Stimulated activated CD8-positive, alpha-beta memory T cell treated with anti-CD3 and anti-CD28 coated beads, Interleukin-15, amount 100 ng/mL, for 24 hours (primary cell): Measurements from ENCODE around the gene ADAMTS16.

ENCODE experiments used
- DNase-seq: peaks from one replicate; pipeline ENCODE4 v3.0.0-alpha.2; 2020; ENCODE audit warnings: low read depth

ADAMTS16 gene

DNA sequence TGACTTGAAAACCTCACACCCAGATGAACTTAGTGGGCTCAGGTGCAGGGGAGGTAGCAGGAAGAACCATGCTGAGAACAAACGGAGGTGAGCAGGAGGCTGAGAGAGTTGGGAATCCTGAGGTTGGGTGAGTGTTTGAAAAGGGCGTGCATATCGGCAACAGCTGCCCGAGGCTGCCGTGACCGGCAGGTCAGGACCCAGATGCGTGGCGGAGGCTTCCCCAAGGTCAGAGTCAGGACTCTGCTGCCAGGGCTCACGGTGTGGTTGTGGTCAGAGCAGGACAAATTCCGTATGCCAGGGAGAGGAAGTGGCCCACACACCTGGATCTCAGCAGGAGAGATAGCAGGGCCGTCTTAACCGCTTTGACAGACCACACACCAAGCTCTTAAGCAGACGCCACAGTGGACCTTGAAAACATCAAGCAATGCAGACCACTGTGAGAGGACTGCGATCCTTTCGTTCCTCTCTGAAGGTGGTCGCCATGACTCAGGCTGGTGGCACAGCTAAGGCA lies 43.1 kb downstream of the ADAMTS16 start:
- no peak for DNase-seq

DNA sequence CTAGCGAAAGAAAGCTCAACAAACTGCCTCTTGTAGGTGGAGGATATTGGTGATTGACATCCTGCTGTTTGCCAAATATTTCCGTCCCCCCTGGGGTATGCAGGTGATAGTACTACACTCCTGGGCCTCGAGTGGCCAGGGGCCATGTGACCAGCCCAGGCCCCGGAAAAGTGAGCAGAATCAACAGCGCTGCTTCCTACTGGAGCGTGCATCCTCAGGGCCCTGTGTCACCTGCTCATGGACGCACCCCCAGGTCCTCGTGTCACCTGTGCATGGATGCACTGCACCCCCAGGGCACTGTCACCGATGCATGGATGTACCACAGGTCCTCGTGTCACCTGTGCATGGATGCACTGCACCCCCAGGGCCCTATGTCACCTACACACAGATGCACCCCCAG lies 43.8 kb downstream of the ADAMTS16 start:
- DNase-seq: no peak

GRCh38 chr5:5188376-5189050 lies 48.4 kb downstream of the ADAMTS16 start:
- DNase-seq: no peak

DNA sequence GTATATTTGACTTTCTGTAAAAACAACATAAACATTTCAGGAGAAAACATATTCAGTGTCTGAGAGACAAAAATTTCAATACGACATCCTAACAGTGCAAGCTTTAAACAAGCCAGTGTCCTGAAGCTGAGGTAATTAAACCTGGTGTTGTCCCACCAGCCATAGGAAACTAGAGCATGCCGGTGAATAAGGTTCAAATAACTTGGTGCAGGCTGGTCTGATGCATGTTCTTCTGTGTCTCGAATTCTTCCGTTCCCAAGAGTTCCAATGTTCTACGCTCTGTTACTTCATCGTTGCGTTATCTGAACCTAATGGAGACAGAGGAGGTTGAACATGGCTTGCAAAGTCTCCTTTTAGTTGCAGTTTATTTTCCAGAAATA lies 48.9 kb downstream of the ADAMTS16 start:
- DNase-seq: no peak

GRCh38 chr5:5191906-5192305 lies 51.8 kb downstream of the ADAMTS16 start:
- DNase-seq: no peak

GRCh38 chr5:5192681-5193080 lies 52.6 kb downstream of the ADAMTS16 start:
- no peak for DNase-seq

GRCh38 chr5:5195128-5195918 lies 55.2 kb downstream of the ADAMTS16 start:
- DNase-seq: no peak

- DNase-seq: no peak
Observed at GRCh38 chr5:5198135-5198534, 58.0 kb downstream of the ADAMTS16 start.

DNA sequence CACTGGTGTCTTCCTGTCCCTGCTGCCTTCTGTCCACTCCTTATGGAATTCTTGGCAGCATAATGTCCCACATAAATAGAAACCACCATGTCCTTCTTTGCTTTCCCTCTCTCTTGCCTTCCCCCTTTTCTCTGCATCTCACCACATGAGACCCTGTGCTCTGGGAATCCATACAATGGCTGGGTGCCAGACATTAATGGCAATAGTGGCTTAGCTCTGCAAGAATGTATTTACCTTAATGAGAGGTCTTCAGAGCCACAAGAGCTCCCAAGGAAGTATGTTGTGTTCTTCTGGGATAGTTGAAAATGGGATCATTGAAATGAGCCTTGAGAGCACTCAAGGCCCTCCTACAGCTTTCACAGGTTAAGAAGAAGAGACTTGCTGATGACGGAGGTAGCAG lies 58.7 kb downstream of the ADAMTS16 start:
- no peak for DNase-seq

DNA sequence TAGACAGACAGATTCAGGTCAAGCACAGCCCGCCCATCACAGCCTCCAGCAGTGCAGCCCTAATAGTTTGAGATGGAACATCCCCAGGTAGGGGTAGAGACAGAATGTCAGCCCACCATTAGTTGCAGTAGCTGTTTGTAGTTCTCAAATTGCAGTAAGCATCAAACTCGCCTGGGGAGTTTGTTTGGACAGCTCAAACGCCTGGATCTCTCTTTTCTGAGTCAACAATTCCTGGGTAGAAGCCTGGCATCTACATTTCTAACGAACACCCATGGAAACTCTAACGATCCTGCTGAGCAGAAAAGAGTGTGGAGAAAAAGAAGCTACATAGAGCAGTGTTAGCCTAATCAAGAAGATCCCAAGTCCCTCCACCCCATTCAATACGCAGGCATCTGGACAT lies 59.4 kb downstream of the ADAMTS16 start:
- DNase-seq: no peak

DNA sequence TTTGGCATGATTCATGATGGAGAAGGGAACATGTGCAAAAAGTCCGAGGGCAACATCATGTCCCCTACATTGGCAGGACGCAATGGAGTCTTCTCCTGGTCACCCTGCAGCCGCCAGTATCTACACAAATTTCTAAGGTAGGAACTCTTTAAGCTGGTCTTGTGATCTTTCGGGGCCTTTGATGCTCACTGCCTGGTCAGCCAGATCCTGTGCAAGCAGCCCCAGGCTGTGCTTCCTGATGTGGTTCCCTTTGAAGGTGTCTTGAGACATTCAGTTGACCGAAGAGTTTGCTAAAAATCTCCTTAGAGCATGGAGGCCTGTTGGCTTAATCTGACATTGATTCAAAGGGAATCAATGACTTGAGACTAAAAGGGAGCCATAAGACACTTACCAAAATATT lies 60.0 kb downstream of the ADAMTS16 start:
- DNase-seq: no peak

DNA sequence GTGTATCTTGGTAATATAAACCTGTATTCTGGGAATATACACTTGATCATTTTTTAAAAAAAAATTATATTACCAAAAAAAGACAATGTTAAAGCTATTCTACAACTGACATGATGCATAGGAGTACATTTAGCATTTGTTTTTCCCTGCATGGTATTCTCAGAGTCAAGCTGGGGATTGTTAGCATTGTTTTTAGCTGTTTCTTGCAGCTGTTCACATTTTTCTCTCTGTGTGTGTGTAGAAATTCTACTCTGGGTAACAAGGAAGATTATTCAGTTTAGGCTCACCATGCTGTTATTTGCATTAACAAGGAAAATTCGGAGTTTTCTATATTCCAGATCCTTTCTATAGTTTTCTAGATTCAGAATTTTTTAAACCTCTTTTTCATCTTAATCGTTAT lies 62.2 kb downstream of the ADAMTS16 start:
- no peak for DNase-seq

DNA sequence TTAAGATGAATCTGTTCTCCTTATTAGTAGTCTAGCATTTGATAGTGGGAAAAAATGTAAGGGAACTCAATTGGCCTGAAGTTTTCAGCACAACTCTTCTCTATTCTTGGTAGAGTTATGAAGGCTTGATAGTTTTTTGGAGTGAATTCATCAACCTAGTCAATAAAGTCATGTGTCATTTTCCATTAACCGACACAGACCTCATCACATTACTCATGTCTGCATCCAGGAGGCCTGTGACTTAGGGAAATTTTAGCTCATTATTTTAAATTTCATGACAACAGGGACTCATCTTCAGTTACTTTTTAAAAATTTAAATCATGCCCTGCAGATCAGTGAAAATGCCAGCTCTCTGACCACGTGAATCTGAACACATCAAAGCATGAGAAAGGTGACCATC lies 63.3 kb downstream of the ADAMTS16 start:
- DNase-seq: no peak

DNA sequence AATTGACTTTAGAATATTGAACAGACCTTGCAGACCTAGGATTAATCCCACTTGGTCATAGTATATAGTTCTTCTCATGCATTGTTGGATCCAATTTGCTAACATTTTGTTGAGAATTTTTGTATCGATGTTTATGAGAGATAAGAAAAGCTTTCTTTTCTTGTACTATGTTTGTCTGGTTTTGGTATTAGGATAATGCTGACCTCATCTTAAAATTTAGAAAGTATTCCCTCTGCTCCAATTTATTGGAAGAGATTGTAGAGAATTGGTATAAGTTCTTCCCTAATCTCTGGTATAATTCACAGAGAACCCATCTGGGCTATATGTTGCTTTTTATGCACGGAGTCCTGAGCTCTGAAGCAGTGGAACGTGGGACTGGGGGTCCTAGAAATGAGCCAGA lies 67.7 kb downstream of the ADAMTS16 start:
- no peak for DNase-seq

- no peak for DNase-seq
Observed at GRCh38 chr5:5209089-5209488, 69.0 kb downstream of the ADAMTS16 start.

- DNase-seq: no peak
Observed at GRCh38 chr5:5209510-5210286, 69.6 kb downstream of the ADAMTS16 start.

DNA sequence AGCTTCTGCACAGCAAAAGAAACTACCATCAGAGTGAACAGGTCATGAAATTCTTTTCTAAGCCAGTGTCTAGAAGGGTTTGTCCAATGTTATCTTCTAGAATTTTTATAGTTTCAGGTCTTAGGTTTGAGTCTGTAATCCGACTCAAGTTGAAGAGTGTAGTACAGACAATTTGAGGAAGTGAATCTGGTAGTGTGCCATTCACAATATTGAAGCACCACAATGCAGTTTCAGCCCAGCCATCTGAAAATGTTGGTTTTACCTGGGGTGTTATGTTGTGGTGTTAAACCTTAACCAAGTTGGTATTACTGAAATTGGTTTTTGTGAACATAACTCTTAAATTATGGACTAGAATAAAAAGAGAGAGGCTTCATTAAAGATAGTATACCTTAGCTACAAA lies 77.2 kb downstream of the ADAMTS16 start:
- DNase-seq: no peak

DNA sequence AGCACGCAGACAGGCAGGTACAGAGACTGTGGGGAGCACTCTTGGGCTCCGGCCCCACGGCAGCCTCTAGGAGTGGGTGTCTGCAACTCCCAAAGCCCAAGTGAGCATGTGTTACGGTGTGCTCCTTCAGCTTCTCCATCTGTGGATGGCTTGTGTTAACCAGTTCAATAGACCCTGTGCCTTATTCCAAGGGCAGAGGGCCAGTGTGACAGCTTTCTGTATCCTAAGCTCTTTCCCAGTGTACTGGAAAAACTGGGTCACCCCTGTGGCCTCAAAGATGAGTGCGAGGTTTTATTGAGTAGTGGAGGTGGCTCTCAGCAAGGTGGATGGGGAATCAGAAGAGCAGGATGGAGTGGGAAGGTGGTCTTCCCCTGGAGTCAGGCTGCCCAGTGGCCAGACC lies 78.3 kb downstream of the ADAMTS16 start:
- no peak for DNase-seq

GRCh38 chr5:5219541-5219940 lies 79.4 kb downstream of the ADAMTS16 start:
- DNase-seq: no peak

DNA sequence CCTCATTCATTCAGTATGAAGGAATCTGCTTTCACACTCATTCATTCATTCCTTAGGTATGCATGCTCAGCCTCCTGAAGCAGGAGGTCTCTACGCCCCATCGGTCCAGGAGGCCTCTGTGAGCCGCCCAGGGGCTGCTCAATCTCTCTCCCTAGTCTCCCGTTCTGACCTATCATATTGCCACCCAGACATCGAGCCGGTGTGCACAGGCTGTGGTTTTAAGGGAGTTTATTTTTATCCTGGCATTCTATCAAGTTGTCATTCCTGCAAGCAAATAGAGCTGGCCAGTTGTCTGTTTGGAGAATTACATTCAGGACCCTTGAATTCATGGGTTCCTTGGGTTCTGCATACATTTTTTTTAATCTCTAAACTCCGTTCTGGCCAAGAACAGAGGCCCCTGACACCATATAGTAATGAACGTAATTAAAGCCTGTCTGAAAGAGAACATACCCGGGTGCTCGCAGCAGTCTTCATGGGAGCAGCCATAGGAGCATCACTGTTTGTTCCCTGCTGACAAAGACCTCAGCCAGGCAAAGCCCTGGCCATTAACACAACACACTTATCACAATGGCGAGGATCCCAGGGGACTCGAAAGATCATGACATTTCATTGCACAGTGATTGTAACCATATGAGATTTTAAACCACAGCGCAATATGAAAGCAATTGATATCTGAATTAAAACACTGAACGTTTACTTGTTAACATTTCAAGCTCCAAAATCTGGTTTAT lies 80.9 kb downstream of the ADAMTS16 start:
- no peak for DNase-seq

GRCh38 chr5:5221724-5222123 lies 81.6 kb downstream of the ADAMTS16 start:
- no peak for DNase-seq

- DNase-seq: no peak
Observed at GRCh38 chr5:5231576-5231975, 91.4 kb downstream of the ADAMTS16 start.
